ENCODE measurements around the gene TOP3A. TPM values are rescaled to one million over a fixed set of nuclear protein-coding genes. Genes with fewer than 3 reads are reported as not detected.

Gene TOP3A
- total RNA-seq, 1 experiment from 2014 or later: 19.0 TPM

DNA sequence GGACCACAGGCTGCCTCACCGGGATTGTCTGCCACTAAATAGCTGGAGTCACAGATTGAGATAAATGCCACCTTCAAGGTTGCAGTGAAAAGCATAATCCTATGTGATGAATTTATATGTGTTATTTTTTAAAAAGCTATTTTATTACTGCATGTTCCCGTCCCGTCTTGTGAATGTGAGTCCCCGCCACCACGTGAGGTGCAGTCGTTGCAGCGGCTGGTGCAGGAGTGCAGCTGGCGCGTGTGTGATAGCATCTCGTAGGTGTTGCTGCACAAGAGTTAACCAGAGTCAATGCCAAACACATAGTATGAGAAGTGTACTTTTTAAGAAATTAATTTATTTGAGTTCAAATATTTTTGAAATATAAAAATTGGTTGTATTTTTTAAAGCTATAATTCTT lies 12.8 kb upstream of the TOP3A start:
- Histone ChIP-seq H3K9me3 (ENCODE audit: low read length) (no peaks in the 10 kb centered on the region), H3K27me3 (ENCODE audit: low read length) (no peaks in the 10 kb centered on the region), H3K4me1 (ENCODE audit: low read length) (peaks cover 11% of the 10 kb centered on the region), H3K27ac (ENCODE audit: low read length) (no peak overlapping the region), H4K20me1 (ENCODE audit: insufficient read depth, low read depth, low read length) (0 out of 2 replicates have a peak, but pooled peaks cover 5% of the 10 kb centered on the region), H2AFZ (ENCODE audit: low read length) (no peak overlapping the region), H3K9me2 (replicated peaks; ENCODE audit: insufficient read depth, low read length) (no peaks in the 10 kb centered on the region), H3K4me3 (ENCODE audit: low read length) (no peak overlapping the region), H3K4me2 (ENCODE audit: low read depth, low read length, poor library complexity, severe bottlenecking) (no peak overlapping the region), H3K36me3 (ENCODE audit: insufficient read depth, low read length) (no peaks in the 10 kb centered on the region; the same call in 1 of the 2 replicates), H3K9ac (ENCODE audit: low read length) (no peak overlapping the region), H3K79me2 (ENCODE audit: low read length) (peaks cover 4% of the 10 kb centered on the region; the same call in 1 of the 2 replicates)
- DNase-seq: no peak

- H3K79me2 ChIP-seq (ENCODE audit: low read length): peaks cover 6% of the 10 kb centered on the region; the same call in 1 of the 2 replicates
- H2AFZ ChIP-seq (ENCODE audit: low read length): no peak overlapping the region
- no peak overlapping the region for H3K27ac ChIP-seq (ENCODE audit: low read length)
- no peak overlapping the region for H3K4me3 ChIP-seq (ENCODE audit: low read length)
- no peaks in the 10 kb centered on the region; the same call in 1 of the 2 replicates for H3K36me3 ChIP-seq (ENCODE audit: insufficient read depth, low read length)
- DNase-seq: no peak
- H3K4me2 ChIP-seq (ENCODE audit: low read depth, low read length, poor library complexity, severe bottlenecking): no peak overlapping the region
- peaks cover 11% of the 10 kb centered on the region for H3K4me1 ChIP-seq (ENCODE audit: low read length)
- H3K27me3 ChIP-seq (ENCODE audit: low read length): no peaks in the 10 kb centered on the region
- H3K9me3 ChIP-seq (ENCODE audit: low read length): no peaks in the 10 kb centered on the region
- no peaks in the 10 kb centered on the region for H3K9me2 ChIP-seq (replicated peaks; ENCODE audit: insufficient read depth, low read length)
- 0 out of 2 replicates have a peak, but pooled peaks cover 5% of the 10 kb centered on the region for H4K20me1 ChIP-seq (ENCODE audit: insufficient read depth, low read depth, low read length)
- no peak overlapping the region for H3K9ac ChIP-seq (ENCODE audit: low read length)
Measured at GRCh38 chr17:18327093-18327492, 12.3 kb upstream of the TOP3A start.

DNA sequence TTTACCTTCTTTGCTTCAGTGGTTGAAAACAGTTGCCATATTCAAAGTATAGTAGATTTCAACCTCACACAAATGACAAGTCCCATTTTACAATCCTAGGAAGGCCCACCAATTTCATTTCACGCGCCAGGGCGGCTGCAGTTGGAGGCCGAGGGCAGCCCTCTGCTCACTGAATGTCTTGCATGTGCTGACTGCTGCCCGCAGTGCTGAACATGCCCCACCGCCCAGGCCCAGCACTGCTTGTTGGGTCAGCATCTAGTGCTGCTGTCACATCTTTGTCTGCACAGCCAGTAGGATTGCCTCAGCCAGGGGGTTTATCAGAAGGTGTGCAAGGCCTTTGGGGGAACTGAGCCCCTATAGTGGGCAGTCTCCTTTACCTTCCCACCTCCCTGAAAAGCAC lies 11.8 kb upstream of the TOP3A start:
- Histone ChIP-seq H3K9ac (ENCODE audit: low read length) (no peak overlapping the region), H3K4me1 (ENCODE audit: low read length) (peaks cover 11% of the 10 kb centered on the region), H3K27me3 (ENCODE audit: low read length) (no peaks in the 10 kb centered on the region), H3K9me3 (ENCODE audit: low read length) (no peaks in the 10 kb centered on the region), H3K36me3 (ENCODE audit: insufficient read depth, low read length) (no peaks in the 10 kb centered on the region; the same call in 1 of the 2 replicates), H4K20me1 (ENCODE audit: insufficient read depth, low read depth, low read length) (0 out of 2 replicates have a peak, but pooled peaks cover 5% of the 10 kb centered on the region), H3K27ac (ENCODE audit: low read length) (no peak overlapping the region), H2AFZ (ENCODE audit: low read length) (no peak overlapping the region), H3K9me2 (replicated peaks; ENCODE audit: insufficient read depth, low read length) (no peaks in the 10 kb centered on the region), H3K79me2 (ENCODE audit: low read length) (peaks cover 6% of the 10 kb centered on the region; the same call in 1 of the 2 replicates), H3K4me3 (ENCODE audit: low read length) (no peak overlapping the region), H3K4me2 (ENCODE audit: low read depth, low read length, poor library complexity, severe bottlenecking) (no peak overlapping the region)
- no peak for DNase-seq

DNA sequence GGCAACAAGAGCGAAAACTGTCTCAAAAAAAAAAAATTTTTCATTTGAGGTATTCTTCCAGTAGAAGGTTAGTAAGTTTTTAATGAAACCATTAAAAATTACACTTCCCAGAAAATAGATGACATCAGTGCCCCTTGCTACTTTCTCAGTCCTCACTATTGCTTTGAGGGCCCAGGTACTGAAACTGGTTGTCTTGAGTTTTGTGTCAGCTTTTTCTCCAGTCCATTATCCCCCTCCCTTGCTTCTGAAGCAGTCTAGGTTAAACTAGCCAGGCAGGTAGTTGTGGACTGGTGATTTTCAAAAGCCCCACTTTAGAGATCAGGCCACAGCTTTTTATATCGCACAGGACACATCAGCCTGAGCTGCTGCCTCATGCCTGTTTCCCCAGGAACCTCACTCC lies 11.2 kb upstream of the TOP3A start:
- no peak for DNase-seq
- 0 out of 2 replicates have a peak, but pooled peaks cover 5% of the 10 kb centered on the region for H4K20me1 ChIP-seq (ENCODE audit: insufficient read depth, low read depth, low read length)
- H3K27ac ChIP-seq (ENCODE audit: low read length): no peak overlapping the region
- H2AFZ ChIP-seq (ENCODE audit: low read length): no peak overlapping the region
- H3K9me2 ChIP-seq (replicated peaks; ENCODE audit: insufficient read depth, low read length): no peaks in the 10 kb centered on the region
- no peak overlapping the region for H3K4me3 ChIP-seq (ENCODE audit: low read length)
- peaks cover 6% of the 10 kb centered on the region; the same call in 1 of the 2 replicates for H3K79me2 ChIP-seq (ENCODE audit: low read length)
- no peaks in the 10 kb centered on the region; the same call in 1 of the 2 replicates for H3K36me3 ChIP-seq (ENCODE audit: insufficient read depth, low read length)
- H3K4me2 ChIP-seq (ENCODE audit: low read depth, low read length, poor library complexity, severe bottlenecking): no peak overlapping the region
- no peak overlapping the region for H3K9ac ChIP-seq (ENCODE audit: low read length)
- H3K4me1 ChIP-seq (ENCODE audit: low read length): peaks cover 11% of the 10 kb centered on the region
- H3K9me3 ChIP-seq (ENCODE audit: low read length): no peaks in the 10 kb centered on the region
- no peaks in the 10 kb centered on the region for H3K27me3 ChIP-seq (ENCODE audit: low read length)

DNA sequence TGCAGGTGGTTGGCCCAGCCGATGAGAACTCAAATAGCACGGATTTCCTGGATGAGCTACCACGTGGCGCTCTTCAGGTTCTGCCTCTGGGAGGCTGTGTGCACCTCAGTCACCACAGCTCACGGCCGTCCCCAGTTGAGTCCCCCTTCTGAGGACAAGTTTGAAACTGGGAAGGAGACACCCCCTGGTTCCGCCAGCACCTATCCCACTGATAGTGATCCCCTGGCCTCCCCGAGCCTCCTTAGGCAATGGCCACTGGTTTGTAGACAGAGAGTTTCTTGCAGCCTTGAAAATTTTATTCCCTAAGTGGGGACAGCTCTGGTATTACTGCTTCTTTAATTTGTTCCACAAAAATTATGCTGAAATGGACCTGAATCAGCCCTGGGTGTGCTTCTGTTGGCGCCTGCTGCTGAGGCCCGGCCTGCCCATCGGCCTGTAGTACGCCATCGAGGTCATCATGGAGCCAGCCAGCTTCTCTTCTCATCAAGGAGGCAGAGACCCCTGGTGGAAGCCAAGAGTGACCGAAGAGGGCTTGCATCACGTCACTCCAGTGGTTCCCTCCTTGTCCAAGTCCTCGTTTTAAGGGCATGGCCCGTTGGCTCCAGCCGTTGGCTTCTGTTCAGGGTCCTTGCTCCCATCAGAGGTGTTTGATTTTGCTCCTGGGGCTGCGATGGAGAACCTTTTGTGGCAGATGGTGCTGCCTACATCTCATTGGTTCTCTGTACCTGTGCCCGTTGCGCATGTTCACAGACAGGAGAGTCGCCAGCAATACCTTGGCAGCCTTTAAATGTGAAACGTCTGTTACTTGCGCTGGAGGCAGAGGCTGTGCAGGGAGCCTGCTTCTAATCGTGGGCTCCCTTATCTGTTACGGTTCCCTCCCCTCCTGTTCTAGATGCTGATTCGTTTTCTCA lies 9.6 kb upstream of the TOP3A start:
- no peak for DNase-seq
- H3K79me2 ChIP-seq (ENCODE audit: low read length): peaks cover 13% of the 10 kb centered on the region
- no peak overlapping the region for H3K27ac ChIP-seq (ENCODE audit: low read length)
- no peak overlapping the region for H3K9ac ChIP-seq (ENCODE audit: low read length)
- no peak overlapping the region for H3K4me3 ChIP-seq (ENCODE audit: low read length)
- H3K9me2 ChIP-seq (replicated peaks; ENCODE audit: insufficient read depth, low read length): no peaks in the 10 kb centered on the region
- no peaks in the 10 kb centered on the region for H3K27me3 ChIP-seq (ENCODE audit: low read length)
- no peaks in the 10 kb centered on the region; the same call in 1 of the 2 replicates for H3K36me3 ChIP-seq (ENCODE audit: insufficient read depth, low read length)
- H3K4me2 ChIP-seq (ENCODE audit: low read depth, low read length, poor library complexity, severe bottlenecking): no peak overlapping the region
- H4K20me1 ChIP-seq (ENCODE audit: insufficient read depth, low read depth, low read length): 0 out of 2 replicates have a peak, but pooled peaks cover 13% of the 10 kb centered on the region
- H2AFZ ChIP-seq (ENCODE audit: low read length): no peak overlapping the region
- H3K4me1 ChIP-seq (ENCODE audit: low read length): peaks cover 11% of the 10 kb centered on the region
- H3K9me3 ChIP-seq (ENCODE audit: low read length): no peaks in the 10 kb centered on the region

DNA sequence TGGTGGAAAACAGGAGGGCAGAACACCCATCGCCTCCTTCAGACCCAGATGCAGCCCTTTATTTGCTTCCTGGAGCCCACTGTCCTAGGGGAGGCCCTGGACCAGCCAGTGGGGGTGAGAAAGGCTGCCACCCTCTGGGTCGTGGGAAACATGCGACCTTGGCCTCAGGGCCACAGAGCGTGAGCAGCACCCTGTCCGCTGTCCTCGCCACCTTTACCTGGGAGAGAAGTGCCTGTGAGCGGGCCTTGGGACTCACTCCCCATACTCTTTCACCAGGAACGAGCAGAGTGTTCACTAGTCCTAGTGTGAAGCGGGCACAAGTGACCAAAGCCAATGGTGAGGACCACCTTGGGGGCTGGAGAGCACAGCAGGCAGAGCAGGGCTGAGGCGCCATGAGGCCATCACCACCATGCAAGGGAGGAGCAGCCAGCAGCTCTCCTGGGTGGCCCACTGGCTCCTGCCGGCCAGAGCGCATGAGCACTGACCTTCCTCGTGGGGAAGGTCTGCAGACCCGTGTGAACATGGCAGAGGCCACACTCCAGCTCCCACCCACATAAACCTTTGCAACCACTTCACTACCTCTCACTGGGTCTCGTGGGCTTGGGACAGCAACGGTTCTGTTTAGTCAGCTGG lies 8.8 kb upstream of the TOP3A start:
- Histone ChIP-seq H3K36me3 (ENCODE audit: insufficient read depth, low read length) (no peaks in the 10 kb centered on the region; the same call in 1 of the 2 replicates), H3K27ac (ENCODE audit: low read length) (no peak overlapping the region), H3K9ac (ENCODE audit: low read length) (no peak overlapping the region), H3K79me2 (ENCODE audit: low read length) (peaks cover 21% of the 10 kb centered on the region), H3K9me3 (ENCODE audit: low read length) (no peaks in the 10 kb centered on the region), H2AFZ (ENCODE audit: low read length) (no peak overlapping the region), H3K4me1 (ENCODE audit: low read length) (peaks cover 19% of the 10 kb centered on the region), H3K9me2 (replicated peaks; ENCODE audit: insufficient read depth, low read length) (no peaks in the 10 kb centered on the region), H4K20me1 (ENCODE audit: insufficient read depth, low read depth, low read length) (peaks cover 17% of the 10 kb centered on the region; the same call in 1 of the 2 replicates), H3K4me2 (ENCODE audit: low read depth, low read length, poor library complexity, severe bottlenecking) (no peak overlapping the region), H3K27me3 (ENCODE audit: low read length) (no peaks in the 10 kb centered on the region), H3K4me3 (ENCODE audit: low read length) (no peak overlapping the region)
- no peak for DNase-seq

GRCh38 chr17:18323007-18323406 lies 8.2 kb upstream of the TOP3A start:
- H3K79me2 ChIP-seq (ENCODE audit: low read length): peaks cover 26% of the 10 kb centered on the region
- H3K4me3 ChIP-seq (ENCODE audit: low read length): no peak overlapping the region
- no peak overlapping the region for H3K9ac ChIP-seq (ENCODE audit: low read length)
- H3K4me1 ChIP-seq (ENCODE audit: low read length): peaks cover 22% of the 10 kb centered on the region
- no peaks in the 10 kb centered on the region for H3K9me3 ChIP-seq (ENCODE audit: low read length)
- no peak overlapping the region for H3K4me2 ChIP-seq (ENCODE audit: low read depth, low read length, poor library complexity, severe bottlenecking)
- peak; percentile 70 for DNase-seq
- H3K9me2 ChIP-seq (replicated peaks; ENCODE audit: insufficient read depth, low read length): no peaks in the 10 kb centered on the region
- H3K27me3 ChIP-seq (ENCODE audit: low read length): no peaks in the 10 kb centered on the region
- no peaks in the 10 kb centered on the region; the same call in 1 of the 2 replicates for H3K36me3 ChIP-seq (ENCODE audit: insufficient read depth, low read length)
- H3K27ac ChIP-seq (ENCODE audit: low read length): no peak overlapping the region
- peaks cover 17% of the 10 kb centered on the region; the same call in 1 of the 2 replicates for H4K20me1 ChIP-seq (ENCODE audit: insufficient read depth, low read depth, low read length)
- H2AFZ ChIP-seq (ENCODE audit: low read length): no peak overlapping the region

- H4K20me1 ChIP-seq (ENCODE audit: insufficient read depth, low read depth, low read length): peaks cover 17% of the 10 kb centered on the region; the same call in 1 of the 2 replicates
- DNase-seq: no peak
Measured at GRCh38 chr17:18322522-18322921, 7.7 kb upstream of the TOP3A start.

More at GRCh38 chr17:18322522-18322921, 7.7 kb upstream of the TOP3A start:
- Histone ChIP-seq H3K4me1 (ENCODE audit: low read length) (peaks cover 27% of the 10 kb centered on the region), H3K79me2 (ENCODE audit: low read length) (peaks cover 30% of the 10 kb centered on the region), H3K4me3 (ENCODE audit: low read length) (no peak overlapping the region), H3K27me3 (ENCODE audit: low read length) (no peaks in the 10 kb centered on the region), H3K36me3 (ENCODE audit: insufficient read depth, low read length) (no peaks in the 10 kb centered on the region; the same call in 1 of the 2 replicates), H3K4me2 (ENCODE audit: low read depth, low read length, poor library complexity, severe bottlenecking) (no peak overlapping the region), H3K9ac (ENCODE audit: low read length) (no peak overlapping the region), H3K9me3 (ENCODE audit: low read length) (no peaks in the 10 kb centered on the region), H2AFZ (ENCODE audit: low read length) (no peak overlapping the region), H3K27ac (ENCODE audit: low read length) (no peak overlapping the region), H3K9me2 (replicated peaks; ENCODE audit: insufficient read depth, low read length) (no peaks in the 10 kb centered on the region)

Data from Karpas-422 (cell line).